Stimulated activated CD4-positive, alpha-beta T cell treated with anti-CD3 and anti-CD28 coated beads, TNF-alpha, amount 100 ng/mL, for 1 hour (primary cell): Measurements from ENCODE around the gene CD28.

Source experiments
- DNase-seq, 3 donors: peaks; one replicate each; pipeline ENCODE4 v3.0.0-alpha.2; 2020; ENCODE audit warnings: low read depth in 3 of 3, low spot score in 1 of 3

Gene CD28

GRCh38 chr2:203706403-203706802 lies at the start of gene CD28:
TSS of gene CD28 (plus strand) at chr2:203706639. CDS start at chr2:203706697, 58 bp downstream.
- DNase-seq, result peak; percentile 55 to 66 (median 63)

GRCh38 chr2:203659331-203660049 lies 46.9 kb upstream of the CD28 start:
- no peak for DNase-seq

GRCh38 chr2:203660465-203660864 lies 46.0 kb upstream of the CD28 start:
- DNase-seq, result no peak

DNA sequence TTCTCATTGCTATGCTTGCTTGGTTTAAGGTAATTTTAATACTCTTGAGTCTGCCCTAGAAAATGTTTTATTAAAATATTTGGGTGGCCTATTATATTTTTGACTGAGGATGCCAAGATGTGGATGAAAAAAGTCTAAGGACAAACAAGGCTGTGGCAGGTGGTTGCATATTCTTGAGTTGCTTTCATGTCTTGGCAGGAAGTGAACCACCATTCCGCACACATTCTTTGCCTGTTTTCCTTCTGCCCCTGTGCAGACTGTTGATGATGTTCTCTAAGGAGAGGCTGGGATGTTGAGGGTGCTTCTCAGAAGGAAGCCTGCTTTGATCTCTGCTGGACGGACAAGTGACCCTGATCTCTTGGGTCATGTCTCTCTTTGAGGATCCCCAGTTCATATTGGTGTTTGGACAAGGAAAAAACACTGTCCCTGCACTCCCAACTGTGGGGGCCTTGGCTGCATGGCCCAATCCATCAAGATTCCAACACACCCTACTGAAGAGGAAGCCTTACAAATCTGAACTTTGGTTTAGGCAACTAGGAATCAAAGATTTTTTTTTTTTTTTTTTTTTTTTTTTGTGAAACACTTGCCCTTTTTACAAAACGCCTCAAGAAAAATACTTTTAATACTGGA lies 45.0 kb upstream of the CD28 start:
- no peak for DNase-seq

GRCh38 chr2:203662487-203662886 lies 44.0 kb upstream of the CD28 start:
- no peak for DNase-seq

- DNase-seq, result no peak
These were observed 43.5 kb upstream of the CD28 start for GRCh38 chr2:203662951-203663350.

- no peak for DNase-seq
These were observed 42.2 kb upstream of the CD28 start for GRCh38 chr2:203664029-203664755.

DNA sequence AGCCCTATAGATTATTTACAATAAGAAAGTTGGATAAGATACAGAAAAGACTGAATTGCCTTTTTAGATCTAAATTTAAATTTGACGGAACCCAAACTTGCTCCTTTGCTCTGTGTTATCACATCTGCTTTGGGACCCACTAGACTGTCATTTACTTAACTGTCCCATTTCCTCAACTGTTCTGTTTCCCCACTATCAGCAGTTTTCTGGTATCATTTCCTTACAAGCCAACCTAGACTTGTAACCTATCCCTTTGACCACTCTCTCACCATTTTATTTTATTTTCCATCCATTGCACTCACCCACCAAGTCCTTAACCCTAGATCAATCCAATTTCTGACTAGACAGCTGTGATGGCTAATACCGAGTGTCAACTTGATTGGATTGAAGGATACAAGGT lies 38.6 kb upstream of the CD28 start:
- no peak for DNase-seq

DNA sequence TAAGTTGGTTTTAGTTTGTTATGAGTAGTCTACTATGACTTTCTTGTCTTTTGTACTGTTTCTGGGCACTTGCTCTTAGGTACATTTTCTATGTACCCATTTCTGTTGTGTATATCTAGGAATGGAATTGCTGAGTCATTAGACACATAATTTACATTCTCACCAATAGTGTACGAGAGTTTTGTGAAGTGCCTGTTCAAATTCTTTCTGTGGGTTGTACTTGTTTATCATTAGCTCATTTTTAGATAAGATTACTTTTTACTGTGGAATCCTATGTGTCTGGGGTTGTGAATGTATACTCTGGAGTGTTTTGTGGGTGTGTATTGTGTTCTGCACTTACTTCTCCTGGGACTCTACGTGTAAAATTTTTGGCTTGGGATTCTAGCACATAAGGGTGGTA lies 36.6 kb upstream of the CD28 start:
- DNase-seq, result no peak

- no peak for DNase-seq
These were observed 35.5 kb upstream of the CD28 start for GRCh38 chr2:203670939-203671338.

DNA sequence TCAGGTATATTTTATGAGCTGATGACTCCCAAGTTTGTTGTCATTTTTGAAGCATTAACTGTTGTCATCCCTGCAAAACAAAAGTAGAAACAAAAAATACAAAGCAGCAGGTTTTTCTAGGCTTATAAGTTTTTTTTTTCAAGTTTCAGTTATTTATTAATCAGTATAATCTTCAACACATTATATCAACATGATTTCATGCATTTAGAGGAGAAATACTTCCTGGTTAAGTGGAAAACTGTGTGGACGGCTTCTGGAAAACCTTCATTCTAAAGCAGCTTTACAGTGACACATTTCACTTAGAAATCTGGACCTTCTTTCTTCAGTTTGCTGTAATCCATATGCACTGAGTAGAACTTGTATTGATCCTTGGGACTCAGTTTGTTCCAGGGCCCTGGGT lies 34.6 kb upstream of the CD28 start:
- no peak for DNase-seq

DNA sequence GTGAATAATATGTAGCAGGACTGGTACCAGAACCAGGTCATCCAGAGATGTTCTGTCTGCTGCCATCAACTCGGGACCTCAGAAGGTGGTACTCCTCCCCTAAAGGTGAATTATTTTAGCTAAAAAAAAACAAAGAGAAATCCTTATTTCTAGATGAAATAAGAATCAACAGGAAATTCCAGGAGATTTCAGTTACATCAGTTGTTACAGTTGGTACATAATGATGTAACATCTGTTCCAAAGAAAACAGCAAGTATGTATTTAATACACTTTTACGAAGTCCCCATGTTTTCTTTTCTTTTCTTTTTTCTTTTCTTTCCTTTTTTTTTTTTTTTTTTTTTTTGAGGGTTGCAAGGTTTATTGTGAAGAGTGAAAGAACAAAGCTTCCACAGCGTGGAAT lies 33.6 kb upstream of the CD28 start:
- DNase-seq, result no peak

DNA sequence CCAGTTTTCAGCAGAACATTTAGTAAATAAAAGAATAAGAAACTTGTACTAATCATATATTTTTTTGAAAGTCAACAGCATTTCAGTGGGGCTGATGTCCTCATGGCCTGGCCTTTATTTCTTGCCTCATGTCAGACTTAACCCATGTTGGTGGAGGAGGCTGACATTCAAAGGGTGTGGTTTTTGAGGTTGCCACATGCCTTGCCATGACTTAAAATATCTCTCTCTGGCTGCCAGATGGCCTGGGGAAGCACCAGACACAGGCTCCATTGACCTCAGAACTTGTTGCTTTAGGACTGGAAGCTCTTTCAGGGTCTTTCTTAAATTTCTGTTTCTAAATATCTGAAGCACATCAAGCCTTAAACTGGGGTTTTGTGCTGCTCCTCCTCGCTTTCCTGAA lies 32.5 kb upstream of the CD28 start:
- DNase-seq, result no peak

DNA sequence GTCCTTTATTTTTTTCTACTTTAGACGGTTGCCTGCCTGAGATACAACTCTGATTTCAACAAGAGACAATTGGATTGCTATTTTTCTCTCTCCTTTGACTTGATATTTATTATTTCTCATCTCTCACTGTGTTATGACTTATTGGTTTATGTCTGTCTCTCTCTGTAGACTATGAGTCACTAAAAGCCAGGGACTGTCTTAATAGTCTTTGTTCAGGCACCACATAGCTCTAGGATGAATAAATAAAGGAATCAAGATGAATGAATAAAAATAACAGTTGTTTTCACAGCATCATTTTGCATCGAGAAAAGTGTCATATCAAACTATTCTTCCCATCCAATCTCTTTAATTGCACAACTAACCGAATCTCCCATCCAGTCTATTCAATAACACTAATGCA lies 31.4 kb upstream of the CD28 start:
- DNase-seq, result no peak

- no peak for DNase-seq
These were observed 27.5 kb upstream of the CD28 start for GRCh38 chr2:203678971-203679370.

DNA sequence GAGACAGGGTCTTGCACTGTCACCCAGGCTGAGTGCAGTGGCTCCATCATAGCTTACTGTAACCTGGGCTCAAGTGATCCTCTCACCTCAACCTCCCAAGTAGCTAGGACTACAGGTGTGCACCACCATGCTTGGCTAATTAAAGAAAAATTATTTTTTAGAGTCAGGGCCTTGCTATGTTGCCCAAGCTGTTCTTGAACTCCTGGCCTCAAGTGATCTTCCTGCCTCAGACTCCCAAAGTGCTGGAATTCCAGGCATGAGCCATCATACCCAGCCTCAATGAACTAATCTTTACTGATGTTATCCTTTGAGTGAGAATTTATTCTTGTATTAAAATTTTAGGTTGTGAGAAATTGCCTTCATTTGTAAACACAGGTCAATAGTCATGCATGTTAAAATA lies 27.0 kb upstream of the CD28 start:
- DNase-seq, result no peak

DNA sequence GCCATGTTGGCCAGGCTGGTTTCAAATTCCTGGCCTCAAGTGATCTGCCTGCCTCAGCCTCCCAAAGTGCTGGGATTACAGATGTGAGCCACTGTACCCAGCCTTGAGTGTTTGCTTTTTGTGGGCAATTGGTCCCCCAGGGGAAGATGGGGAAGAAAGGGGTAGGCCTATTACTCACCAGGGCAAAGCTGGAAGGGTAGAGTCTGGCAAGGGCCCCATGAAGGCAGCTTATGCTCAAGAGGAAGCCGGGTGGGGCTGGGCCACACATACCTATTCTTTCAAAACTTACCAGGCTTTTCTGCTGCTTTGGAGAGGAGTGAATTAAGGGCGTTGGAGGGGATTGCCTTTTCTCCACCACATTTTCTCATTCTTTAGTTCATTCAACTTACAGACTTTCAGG lies 24.5 kb upstream of the CD28 start:
- DNase-seq, result no peak

- no peak for DNase-seq
These were observed 23.7 kb upstream of the CD28 start for GRCh38 chr2:203682688-203683130.

- DNase-seq, result no peak
These were observed 23.0 kb upstream of the CD28 start for GRCh38 chr2:203683421-203683820.

DNA sequence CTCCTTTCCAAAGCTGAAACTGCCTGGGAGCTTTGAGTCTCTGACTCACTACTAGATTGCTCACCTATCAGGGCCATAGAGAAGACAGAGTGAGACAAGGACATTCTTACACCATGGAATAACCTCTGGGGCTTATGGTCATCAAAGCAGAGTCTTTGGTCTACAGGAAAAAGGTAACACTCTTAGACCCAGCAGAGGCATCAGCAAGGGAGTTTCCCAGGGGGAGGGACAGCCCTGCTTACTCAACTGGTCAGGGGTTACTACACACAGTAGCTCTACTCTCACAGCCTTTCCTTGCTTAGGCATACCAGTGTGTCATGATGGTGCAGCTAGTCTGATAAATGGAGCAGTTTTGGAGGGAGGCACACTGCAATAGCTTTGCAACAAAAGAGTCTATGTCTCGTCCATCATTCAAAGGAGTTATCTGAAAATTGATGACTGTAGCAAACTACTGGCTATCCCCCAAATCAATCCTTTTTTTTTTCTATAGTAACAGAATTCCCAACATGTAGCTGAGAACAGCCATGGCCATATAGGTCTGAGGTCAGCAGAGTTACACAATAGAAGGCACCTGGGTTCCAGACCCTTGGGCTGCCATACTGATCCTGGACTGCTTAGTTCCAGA lies 22.4 kb upstream of the CD28 start:
- no peak for DNase-seq

DNA sequence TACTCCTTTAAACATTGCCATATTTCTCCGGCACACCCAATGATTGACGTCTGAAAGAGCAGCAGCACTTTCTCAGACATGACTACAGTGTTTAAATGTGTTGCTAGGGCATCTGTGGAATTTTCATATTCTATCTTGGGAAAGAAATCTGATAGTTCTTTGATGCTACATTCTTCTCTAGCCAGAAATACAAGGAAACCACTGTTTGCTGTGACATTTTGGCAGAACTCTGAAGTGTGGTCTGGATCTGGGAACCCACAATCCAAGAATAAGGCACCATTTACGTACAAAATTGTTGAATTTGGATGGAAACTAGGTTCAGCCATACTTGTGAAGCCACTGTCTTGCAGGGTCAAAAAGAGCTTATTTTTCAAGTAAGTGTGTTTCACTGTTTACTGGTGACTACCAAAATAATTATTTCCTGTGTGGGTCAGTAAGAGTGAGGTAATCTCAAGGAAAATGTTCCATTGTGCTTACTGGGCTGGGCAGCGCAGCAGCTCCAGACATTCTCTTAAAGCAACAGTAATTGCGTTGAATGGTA lies 21.3 kb upstream of the CD28 start:
- DNase-seq, result no peak
